Measurements from ENCODE around the gene TSFM.
A peak's percentile ranks its signal among the peaks of the same experiment; 100 is the strongest.
"Not testable (repeated sequence)": the region's sequence is repeated elsewhere in the genome, so short reads cannot be mapped to it uniquely, and the experiment has no call there.

The TSFM gene

DNA sequence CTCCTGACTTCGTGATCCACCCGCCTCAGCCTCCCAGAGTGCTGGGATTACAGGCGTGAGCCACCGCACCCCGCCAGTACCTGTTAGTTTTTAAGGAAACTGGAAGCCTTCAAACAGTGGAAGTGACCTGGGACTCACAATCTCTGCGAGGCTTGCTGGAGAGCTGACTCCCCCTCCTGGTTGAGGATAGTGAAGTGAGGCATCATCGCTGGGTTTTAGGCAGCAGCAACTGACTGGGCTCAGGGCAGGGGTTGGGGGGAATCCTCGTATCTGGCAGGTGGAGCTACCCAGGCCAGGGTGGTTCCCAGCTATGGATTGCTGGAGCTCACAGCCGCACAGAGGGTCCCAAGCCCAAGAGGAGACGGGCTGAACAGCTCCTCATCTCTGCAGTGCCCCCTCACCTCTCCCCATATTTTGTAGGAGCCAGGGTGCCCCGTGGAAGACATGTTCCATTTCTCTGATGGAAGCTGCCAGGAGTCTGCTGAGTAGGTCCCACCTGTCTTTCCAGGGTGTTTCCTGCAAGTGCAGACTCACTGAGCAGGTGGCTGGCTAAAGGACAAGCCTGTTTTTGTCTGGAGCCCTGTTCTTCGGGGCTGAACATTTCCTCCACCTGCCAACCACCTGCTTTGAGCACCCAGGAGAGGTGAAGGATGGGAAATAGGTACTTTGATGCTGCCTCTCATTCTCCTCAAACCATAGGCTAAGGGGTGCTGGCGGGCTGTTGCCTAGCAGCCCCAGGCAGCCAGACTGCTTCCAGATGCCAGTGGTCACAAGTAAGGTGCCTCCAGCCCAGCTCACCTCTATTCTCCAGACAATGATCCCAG is 32.8 kb downstream of the TSFM start:
- no peak for DNase-seq

DNA sequence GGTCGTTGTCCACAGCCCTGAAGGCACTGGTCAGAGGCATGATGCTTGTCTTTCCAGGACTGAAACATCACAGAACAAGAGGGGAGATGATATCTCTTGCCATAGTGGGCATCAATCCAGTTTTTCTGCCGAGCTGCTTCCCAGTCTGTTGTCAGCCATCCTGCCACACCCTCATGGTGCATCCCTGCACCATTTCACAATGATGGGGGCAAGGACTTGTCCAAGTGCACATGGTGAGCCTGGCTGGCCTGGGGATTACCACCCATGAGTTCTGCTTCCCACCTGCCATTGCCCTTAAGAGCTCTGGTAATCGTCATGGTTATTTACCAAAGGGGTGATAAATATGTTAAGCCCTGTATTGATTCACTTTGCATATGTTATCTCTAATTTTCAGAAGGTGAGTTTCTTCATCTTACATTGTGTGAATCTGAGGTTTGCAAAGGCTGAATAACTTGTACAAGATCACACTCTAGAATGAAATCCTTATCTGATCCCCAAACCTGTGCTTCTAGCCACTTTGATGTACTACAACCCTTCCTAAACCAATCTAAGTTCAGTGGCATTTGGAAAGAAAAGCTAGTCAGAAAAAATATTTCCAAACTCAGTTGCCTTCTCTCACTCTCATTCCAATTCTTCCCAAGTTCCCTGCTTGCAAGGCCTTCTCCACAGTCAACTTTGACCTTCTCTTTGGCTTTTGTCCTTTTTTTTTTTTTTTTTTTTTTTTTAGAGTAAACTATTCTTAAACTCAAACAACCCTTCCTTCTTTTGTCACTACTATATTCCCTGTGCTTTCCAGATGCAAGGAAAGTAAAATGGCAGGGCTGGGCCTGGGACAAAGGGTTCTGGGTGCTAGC is 33.6 kb downstream of the TSFM start:
- DNase-seq, result no peak

DNA sequence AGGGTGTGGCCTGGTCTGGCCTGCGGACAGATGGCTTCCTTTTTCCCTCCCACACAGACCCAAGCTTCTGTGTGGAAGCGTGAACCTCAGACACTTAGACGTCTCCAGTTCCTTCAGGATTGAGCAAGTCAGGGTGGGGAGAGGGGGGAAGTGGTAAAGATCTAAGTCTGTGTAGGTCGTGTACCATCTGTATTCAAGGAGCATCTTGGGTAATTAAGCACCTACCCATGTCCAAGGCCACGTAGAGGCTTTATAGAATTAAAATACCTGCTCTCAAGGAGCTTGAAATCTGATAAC is 34.2 kb downstream of the TSFM start:
- no peak for DNase-seq

- DNase-seq, result peak in 1 of 56 donors; percentile 24
Measured at GRCh38 chr12:57817261-57817989, 34.8 kb downstream of the TSFM start.

- not testable (repeated sequence) for DNase-seq
Measured at GRCh38 chr12:57817990-57818331, 35.4 kb downstream of the TSFM start.

DNA sequence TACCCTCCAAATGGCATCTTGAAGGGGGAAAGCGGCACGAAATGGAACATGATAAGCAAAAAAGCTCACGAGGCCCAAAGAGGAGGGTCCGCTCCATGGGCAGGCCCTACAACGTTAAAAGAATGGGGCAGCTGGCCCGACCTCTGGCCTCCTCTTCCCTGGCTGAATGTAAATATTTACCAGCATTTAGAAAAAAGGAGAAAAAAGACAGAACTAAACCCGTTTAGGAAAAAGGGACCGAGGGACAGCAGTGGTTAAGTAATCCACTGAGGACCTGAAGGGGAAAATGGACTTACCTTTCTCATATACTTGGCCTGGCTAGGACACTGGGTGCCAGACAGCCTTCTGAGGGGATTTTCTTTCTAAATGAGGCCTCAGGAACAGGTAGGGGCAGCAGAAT is 37.5 kb downstream of the TSFM start:
- DNase-seq, result not testable (repeated sequence)

DNA sequence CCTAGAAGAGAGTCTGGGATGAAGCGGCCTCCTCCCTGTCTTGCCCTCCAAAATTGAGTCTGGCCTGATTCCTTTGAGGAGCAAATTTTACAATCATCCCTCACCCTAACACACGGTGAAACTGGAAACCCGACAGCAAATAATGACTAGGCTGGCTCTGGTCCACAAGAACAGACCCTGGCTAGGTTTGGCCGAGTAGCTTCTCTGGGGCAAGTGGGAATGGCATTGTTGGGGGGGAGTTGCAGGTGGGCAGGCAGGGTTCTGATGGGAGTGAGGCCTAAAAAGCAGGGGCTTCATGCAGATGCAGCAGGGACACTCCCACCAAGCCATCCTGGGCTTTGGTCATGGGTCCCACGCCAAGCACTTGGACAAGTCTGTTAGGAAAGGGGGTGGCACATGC is 38.4 kb downstream of the TSFM start:
- DNase-seq, result not testable (repeated sequence)

- DNase-seq, result no peak
Measured at GRCh38 chr12:57821474-57822214, 39.1 kb downstream of the TSFM start.

GRCh38 chr12:57822392-57823130 is 40.0 kb downstream of the TSFM start:
- DNase-seq, result no peak

- DNase-seq, result no peak
Measured at GRCh38 chr12:57823131-57823907, 40.7 kb downstream of the TSFM start.

DNA sequence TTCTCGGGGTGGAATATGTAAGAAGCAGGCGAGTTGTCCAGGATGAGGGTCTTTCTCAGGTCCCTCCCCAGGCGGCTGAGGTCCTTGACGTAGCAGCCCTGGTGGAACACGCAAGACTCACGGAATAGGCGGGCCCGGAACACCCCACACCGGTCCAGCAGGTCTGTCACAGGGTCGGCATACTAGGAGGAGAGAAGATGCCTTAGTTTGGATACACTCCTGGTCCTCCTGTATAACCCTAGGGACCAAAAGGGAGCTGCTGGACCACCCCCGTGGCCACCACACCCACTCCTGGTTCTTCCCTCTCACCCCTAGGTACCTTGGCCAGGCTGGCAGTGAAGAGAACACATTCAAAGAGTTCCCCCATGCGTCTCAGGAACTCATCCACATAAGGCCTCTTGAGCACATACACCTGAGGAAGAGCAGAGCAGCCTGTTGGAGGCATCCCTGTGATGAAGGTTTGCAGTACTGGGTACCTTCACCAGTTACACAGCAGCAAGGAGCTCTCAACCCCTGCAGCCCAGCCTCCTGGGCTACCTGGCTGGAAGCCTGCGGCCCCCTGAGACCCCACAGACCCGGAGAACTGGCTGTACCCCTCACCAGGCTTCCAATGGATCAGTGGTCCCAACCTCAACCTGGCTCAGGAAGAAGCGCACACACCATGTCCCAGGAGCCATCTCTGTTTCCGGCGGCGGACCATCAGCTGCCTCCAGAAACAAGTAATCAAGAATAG is 41.5 kb downstream of the TSFM start:
- no peak for DNase-seq

DNA sequence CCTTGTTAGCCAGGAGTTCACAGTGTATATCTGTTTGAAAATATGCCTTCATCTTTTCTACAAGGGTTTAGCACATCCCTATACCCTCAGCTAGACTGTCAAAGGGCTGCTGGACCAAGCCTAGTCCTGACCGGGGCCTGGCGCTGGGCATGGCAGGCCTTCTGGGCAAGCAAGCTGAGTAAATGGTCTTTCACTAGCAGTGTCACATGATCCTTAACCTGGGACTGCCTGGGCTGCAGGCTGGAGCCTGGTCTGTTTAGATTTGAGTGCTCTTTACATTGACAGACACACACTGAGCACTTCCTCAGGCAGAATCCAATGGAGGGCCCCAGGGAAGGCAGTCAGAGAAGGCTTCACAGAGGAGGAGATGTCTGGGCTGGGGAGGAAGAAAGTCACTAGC is 42.9 kb downstream of the TSFM start:
- no peak for DNase-seq

GRCh38 chr12:57826400-57826799 is 43.8 kb downstream of the TSFM start:
- DNase-seq, result no peak

- DNase-seq, result no peak
Measured at GRCh38 chr12:57826966-57827365, 44.4 kb downstream of the TSFM start.

DNA sequence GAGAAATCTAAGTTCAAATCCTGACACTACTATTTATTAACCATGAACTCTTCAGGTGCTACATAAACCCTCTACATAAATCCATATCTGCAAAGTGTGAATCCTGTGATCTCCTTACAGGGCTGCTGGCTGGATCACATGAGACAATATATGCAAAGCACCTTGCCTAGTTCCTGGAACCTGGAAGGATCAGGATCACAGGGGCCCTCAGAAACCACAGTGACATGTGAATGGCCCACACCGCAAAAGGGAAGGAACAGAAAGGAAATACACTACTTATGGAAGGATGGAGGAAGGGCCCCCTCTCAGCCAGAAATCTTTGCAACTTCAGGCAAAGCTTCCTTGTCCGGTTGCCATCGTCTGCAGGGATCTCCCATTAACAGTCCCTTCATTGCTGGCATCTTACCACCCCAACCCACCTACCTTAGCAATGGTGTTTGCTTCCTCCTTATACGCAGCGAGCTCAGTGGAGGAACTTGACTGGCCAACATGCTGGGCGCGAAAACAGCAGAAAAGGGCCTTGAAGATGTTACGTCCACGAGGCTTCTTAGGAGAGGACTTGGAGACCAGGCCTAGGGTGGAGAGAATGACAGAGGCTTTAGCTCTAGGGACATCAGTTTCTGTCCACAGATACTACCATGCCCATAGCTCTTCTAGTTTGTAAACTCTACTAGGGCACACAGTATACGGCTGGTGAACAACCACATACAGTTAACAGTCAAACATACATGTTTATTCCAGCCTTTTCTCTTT is 46.6 kb downstream of the TSFM start:
- DNase-seq, result no peak

DNA sequence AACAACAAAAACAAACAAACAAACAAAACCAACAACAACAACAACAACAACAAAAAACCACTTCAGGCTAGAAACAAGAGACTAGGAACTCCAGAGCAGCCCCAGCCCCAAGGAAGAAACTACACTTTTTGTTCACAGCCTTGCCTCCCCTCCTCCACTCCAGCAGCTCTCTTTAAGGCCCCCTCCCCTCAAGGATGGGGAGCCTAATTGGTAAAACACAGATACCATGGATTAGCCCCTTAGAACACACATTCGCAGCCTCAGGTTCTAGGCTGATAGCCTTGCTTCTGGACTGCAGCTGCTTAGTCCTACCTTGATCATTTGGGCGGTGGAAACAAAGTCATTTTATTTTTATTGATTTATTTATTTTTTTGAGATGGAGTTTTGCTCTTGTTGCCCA is 47.8 kb downstream of the TSFM start:
- DNase-seq, result no peak

DNA sequence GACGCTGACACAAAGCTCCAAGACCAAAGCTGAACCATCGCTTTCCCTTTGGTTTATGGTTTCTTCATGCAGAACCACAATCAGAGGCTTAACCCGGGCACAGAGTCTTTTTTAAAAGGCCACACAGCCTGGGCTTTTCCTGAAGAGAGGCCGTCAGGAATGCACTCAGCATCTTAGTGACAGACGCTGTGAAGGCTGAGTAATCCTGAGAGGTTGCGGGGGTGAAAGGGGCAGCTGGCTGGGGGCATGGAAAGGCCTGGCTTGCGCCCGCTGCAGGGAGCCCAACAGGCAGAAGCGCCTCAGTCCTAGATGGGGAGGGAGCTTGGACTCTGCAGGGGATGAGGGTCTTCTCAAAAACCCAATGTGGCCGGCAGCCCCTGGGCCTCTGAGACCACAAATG is 50.4 kb downstream of the TSFM start:
- no peak for DNase-seq

GRCh38 chr12:57833672-57834071 is 51.1 kb downstream of the TSFM start:
- no peak for DNase-seq
